Stimulated activated naive CD4-positive, alpha-beta T cell treated with Interleukin-2 at 50 U/mL for 16 hours (primary cell): ENCODE data around the gene AQP9.
"Not testable (repeated sequence)": the region's sequence is repeated elsewhere in the genome, so short reads cannot be mapped to it uniquely, and the experiment has no call there.

Experiments used
- DNase-seq: peaks from one replicate; lab custom pipeline; 2025; lab: John Stamatoyannopoulos, UW

AQP9 gene

DNA sequence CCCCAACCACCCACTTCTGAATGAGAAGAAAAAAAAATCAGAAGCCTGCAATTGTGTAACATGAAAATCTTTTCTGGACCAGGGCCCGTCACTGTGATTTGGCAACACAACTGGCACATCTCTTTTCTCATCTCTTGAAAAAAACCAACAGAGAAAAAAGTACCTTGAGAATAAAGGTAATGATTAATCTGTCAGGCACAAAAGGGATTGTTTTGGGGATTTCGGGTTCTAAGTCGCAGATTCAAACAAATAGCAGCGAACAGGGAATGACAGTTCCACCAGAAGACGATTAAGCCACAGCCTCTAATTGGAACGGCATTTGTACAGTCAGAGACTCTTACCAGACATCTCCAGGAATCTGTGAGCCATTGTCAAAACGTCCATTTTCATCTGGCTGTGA lies at the start of gene AQP9:
Gene AQP9 (plus strand): TSS at position 276 of the 400 bp plus-strand sequence. CDS start 185 bp downstream, outside the sequence.
- DNase-seq, result no peak

DNA sequence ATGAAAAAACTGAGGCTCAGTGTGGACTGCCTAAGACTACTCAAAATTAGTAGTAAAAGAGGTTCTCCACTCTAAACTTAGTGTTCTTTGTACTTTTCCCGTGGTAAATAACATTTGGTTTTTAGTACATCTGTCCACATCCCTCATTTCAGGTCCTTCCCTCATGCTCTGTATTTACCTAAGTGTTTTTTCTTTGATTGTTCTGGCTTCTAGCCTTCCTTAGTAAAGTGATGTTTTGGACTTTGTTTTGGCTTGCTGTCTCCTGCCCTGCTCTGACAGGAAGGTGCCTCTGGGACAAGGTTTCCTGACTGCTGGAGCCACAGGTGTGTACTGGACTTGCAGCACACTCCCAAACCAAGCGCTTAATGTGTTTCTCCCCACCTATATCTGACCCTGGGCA lies 42.8 kb upstream of the AQP9 start:
- no peak for DNase-seq

DNA sequence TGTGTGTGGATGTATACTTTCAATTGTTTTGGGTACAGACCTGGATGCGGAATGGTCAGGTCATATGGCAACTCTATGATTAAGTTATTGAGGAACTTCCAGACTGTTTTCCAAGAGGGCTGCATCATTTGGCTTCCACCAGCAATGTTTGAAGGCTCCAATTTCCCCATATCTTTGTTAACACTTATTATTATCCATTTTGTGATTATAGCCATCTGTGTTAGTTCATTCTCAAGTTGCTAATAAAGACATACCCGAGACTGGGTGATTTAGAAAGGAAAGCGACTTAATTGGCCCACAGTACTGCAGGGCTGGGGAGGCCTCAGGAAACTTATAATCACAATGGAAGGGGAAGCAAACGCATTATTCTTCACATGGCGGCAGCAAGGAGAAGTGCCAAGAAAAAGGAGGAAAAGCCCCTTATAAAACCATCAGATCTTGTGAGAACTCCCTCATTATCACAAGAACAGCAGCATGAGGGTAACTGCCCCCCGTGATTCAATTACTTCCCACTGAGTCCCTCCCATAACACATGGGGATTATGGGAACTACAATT lies 41.6 kb upstream of the AQP9 start:
- no peak for DNase-seq

DNA sequence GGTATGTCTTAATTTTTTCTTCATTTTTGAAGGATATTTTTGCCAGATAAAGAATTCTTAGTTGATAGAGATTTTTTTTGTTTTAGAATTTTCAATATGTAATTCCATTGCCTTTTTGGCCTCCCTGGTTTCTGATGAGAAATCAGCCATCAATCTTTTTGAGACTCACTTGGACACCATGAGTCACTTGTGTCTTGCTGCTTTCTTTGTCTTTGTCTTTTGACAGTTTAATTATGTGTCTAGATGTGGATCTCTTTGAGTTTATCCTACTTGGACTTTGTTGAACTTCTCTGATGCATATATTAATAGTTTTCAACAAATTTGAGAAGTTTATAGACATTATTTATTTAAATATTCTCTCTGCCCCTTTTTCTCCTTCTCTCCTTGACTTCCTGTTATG lies 34.7 kb upstream of the AQP9 start:
- DNase-seq, result no peak

DNA sequence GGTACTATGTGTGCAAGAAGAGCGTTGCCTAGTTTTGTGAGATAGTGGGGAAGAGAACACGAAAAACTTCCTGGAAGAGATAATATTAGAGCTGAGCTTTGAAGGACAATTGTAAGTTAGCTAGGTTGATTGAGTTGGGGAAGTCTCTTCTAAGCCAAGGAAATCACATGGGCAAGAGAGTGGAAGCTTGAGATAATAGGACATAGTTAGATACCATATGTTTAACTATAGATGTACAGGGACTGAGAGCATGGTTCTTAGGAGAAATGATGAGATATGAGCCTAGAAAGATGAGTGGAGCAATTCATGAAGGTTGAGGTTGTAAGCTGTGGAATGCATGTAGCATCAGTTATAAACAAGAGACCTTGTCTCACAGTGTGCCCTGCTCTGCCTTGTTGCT lies 30.1 kb upstream of the AQP9 start:
- no peak for DNase-seq

GRCh38 chr15:58109419-58109818 lies 28.8 kb upstream of the AQP9 start:
- DNase-seq, result no peak

GRCh38 chr15:58110999-58111717 lies 27.0 kb upstream of the AQP9 start:
- DNase-seq, result no peak

DNA sequence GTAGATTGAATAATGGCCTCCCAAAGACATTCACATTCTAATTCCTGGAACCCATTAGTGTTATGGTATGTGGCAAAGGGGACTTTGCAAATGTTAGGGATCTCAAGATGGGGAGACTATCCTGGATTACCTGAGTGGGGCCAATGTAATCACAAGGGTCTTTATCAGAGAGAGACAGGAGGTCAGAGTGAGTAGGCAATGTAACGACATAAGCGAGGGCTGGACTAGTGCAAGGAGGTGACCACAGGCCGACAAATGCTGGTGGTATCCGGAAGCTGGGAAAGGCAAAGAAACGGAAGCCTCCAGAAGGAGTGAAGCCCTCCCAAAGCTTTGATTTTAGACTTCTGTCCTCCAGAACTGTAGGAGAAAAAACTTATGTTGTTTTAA lies 26.5 kb upstream of the AQP9 start:
- no peak for DNase-seq

DNA sequence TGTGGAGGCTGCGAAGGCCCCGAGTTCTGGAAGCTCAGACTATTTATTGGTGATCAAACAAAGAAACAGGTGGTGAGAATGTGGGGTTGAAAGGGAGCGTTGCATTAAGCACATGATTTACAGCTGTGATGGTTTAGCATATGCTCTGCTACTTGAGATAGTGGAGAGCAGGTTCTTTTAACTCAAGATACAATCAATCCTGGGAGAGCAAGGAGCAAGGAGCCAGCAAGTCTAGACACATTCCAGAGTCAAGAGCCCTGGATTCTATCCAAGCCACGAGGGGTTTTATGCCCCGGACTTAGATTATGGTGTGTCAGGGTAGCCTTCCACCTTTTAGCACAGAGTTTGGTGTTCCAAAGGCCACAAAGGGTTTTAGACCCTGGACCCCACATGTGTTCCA lies 24.8 kb upstream of the AQP9 start:
- not testable (repeated sequence) for DNase-seq

DNA sequence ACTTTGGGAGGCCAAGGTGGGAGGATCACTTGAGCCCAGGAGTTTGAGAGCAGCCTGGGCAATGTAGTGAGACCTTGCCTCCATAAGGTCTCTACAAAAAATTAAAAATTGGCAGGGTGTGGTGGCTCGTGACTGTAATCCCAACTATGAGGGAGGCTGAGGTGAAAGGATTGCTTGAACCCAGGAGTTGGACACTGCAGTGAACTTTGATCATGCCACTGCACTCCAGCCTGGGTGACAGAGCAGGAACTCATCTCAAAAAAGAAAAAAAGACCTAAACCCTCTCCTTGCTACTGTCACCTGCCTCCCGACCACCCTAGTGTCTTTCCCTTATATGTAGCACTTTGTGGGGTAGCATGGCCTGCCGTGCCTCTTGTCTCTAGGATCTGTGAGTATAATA lies 23.8 kb upstream of the AQP9 start:
- DNase-seq, result no peak

- no peak for DNase-seq
These were observed 23.4 kb upstream of the AQP9 start for GRCh38 chr15:58114812-58115211.

- no peak for DNase-seq
These were observed 22.5 kb upstream of the AQP9 start for GRCh38 chr15:58115692-58116091.

GRCh38 chr15:58117619-58118018 lies 20.6 kb upstream of the AQP9 start:
- no peak for DNase-seq

- no peak for DNase-seq
These were observed 19.9 kb upstream of the AQP9 start for GRCh38 chr15:58118272-58118671.

- DNase-seq, result no peak
These were observed 19.2 kb upstream of the AQP9 start for GRCh38 chr15:58119016-58119415.

- no peak for DNase-seq
These were observed 13.6 kb upstream of the AQP9 start for GRCh38 chr15:58124585-58124984.

DNA sequence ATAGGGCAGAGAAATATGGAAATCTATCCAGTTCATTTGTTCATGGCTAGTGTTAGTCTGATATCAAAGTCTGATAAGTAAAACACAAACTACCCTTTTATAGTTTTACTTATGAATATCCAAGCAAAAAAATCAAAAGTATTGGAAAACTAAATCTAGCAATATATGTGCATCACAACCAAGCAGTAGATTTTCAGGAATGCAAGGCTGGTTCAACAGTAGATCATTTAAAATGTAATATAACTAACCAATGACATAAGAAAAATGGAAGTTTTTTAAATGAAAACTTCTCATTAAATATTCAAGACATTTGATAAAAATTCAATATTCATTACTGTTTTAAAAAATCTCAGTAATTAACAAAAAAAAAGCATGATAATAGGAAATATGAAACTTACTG lies 12.8 kb upstream of the AQP9 start:
- no peak for DNase-seq

- no peak for DNase-seq
These were observed 3.3 kb upstream of the AQP9 start for GRCh38 chr15:58134886-58135285.

DNA sequence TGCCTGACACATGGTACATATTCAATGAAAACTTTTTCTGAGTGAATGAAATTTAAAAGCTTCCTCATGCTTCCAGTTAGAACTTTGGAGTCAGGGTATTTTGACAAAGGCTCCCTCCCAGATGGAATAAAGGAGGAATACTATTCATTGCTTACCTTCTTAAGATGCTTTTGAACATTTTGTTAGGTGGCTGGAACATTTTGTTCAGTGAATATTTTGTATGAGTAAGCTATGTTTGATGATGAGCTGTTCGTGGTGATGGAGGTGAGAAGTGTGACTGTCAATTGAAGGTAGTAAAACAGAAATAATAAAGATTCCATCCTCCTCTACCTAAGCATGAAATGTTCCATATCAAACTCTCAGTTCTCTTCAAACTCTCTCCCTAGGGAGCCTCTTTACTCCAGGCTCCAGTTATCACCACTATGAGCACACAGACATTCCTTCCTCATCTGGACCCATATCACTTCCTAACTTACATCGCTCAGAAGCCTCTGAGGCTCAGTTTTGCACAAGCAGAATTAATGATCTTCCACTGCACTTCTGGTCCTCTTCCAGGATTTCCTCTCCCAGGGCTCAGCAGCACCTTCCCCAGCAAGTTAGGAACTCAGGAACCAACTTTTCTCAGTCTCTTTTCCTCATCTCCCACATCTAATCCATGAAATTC lies 2.5 kb upstream of the AQP9 start:
- DNase-seq, result no peak

DNA sequence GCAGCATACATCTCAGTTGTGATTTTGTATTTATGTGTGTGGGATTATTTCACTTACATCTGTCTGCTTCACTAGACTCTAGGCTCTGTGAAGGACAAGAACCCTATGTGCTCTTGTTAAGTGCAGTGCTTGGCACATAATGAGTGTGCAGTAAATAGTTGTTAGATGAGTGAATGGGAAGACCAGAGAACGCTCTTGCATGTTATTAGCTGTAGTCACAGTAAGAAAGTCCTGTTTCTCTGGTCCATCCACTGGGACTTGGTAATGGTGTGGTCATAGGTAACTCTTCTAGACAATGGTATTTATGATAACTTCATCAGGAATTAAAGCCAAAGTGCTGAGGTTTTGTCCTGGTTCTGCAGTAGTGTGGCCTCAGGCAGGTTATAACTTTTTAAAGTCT lies 1.4 kb upstream of the AQP9 start:
- no peak for DNase-seq

DNA sequence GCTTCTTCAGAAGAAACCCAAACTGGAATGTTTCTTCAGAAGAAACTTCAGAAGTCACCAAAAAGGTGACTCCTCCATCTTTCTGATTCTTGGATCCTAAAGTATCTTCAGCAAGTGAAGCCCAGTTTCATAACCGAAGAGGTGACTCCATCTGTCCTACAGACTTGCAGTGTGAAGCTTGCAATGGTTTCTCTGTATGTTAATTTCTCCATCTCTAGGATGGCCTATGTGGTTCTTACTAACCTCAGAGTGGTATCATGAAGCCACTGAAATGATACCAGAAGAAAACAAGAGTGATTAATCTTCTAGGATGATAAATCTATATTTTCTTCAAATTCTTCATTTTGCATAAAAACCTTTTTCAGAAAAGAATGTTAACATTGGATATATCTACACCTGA lies 495 bp upstream of the AQP9 start:
- DNase-seq, result no peak

- DNase-seq, result no peak
These were observed 1.3 kb downstream of the AQP9 start for GRCh38 chr15:58139276-58139988.

- no peak for DNase-seq
These were observed 1.9 kb downstream of the AQP9 start for GRCh38 chr15:58139989-58140522.
